Measurements from ENCODE around the gene GCNT2. TPM values are rescaled to one million over a fixed set of nuclear protein-coding genes. Genes with fewer than 3 reads are reported as not detected.
A peak's percentile ranks its signal among the peaks of the same experiment; 100 is the strongest.
"Not testable (repeated sequence)": the region's sequence is repeated elsewhere in the genome, so short reads cannot be mapped to it uniquely, and the experiment has no call there.

GCNT2 gene
- total RNA-seq, 4 donors from 2014 or later = 0.27 to 1.9 (median 0.81) TPM

GRCh38 chr6:10526156-10526555, 5.0 kb downstream of the GCNT2 start:
- H3K36me3 ChIP-seq = no peaks in the 10 kb centered on the region
- no peaks in the 10 kb centered on the region for H3K27me3 ChIP-seq
- H3K9me3 ChIP-seq = no peaks in the 10 kb centered on the region
- H3K4me1 ChIP-seq = no peaks in the 10 kb centered on the region
- in situ Hi-C loops (cut with MboI; ENCODE audit: low sequenced_read_pairs in 4 of 4) = no loop called here
- peak overlapping the region in 3 of 4 donors; percentile 1 to 43 (median 27) for H3K27ac ChIP-seq
- ATAC-seq = no peak
- intact Hi-C loops (cut with DNase I; ENCODE audit: low total_unique reads) = no loop called here
- no peak overlapping the region for H3K4me3 ChIP-seq
- TF ChIP-seq CTCF (IDR thresholded peaks at IDR 0.05 in 4 of 5, conservative IDR thresholded peaks at IDR 0.05 in 1 of 5) (no peak), POLR2A (IDR thresholded peaks at IDR 0.05) (no peak)
- no peak for DNase-seq

GRCh38 chr6:10528158-10528981, 7.2 kb downstream of the GCNT2 start:
- peak overlapping the region in 3 of 4 donors; percentile 10 to 47 (median 39) for H3K27ac ChIP-seq
- no peak for TF ChIP-seq CTCF (IDR thresholded peaks at IDR 0.05 in 4 of 5, conservative IDR thresholded peaks at IDR 0.05 in 1 of 5)
- TF ChIP-seq POLR2A (IDR thresholded peaks at IDR 0.05) = peak in 1 of 2 donors; percentile 31
- H3K4me1 ChIP-seq = no peaks in the 10 kb centered on the region
- H3K4me3 ChIP-seq = peak overlapping the region; percentile 24 to 42 (median 34)
- H3K9me3 ChIP-seq = no peaks in the 10 kb centered on the region
- ATAC-seq (peak in 1 of 2 donors; percentile 21), DNase-seq (no peak)
- in situ Hi-C loops (cut with MboI; ENCODE audit: low sequenced_read_pairs in 4 of 4) (no loop called here), intact Hi-C loops (cut with DNase I; ENCODE audit: low total_unique reads) (no loop called here)
- no peaks in the 10 kb centered on the region for H3K27me3 ChIP-seq
- no peaks in the 10 kb centered on the region for H3K36me3 ChIP-seq

GRCh38 chr6:10529231-10529801, 8.2 kb downstream of the GCNT2 start:
- H3K36me3 ChIP-seq = no peaks in the 10 kb centered on the region
- no peaks in the 10 kb centered on the region for H3K9me3 ChIP-seq
- ATAC-seq = no peak
- peak overlapping the region in 3 of 4 donors; percentile 31 to 42 (median 36) for H3K4me3 ChIP-seq
- TF ChIP-seq POLR2A (IDR thresholded peaks at IDR 0.05) (no peak), CTCF (IDR thresholded peaks at IDR 0.05 in 4 of 5, conservative IDR thresholded peaks at IDR 0.05 in 1 of 5) (no peak)
- intact Hi-C loops (cut with DNase I; ENCODE audit: low total_unique reads) = no loop called here
- no peak for DNase-seq
- in situ Hi-C loops (cut with MboI; ENCODE audit: low sequenced_read_pairs in 4 of 4) = no loop called here
- H3K4me1 ChIP-seq = no peaks in the 10 kb centered on the region
- H3K27me3 ChIP-seq = no peaks in the 10 kb centered on the region
- peak overlapping the region in 3 of 4 donors; percentile 10 to 39 (median 18) for H3K27ac ChIP-seq

GRCh38 chr6:10529828-10530374, 8.8 kb downstream of the GCNT2 start:
- H3K27me3 ChIP-seq; H3K4me1 ChIP-seq; H3K36me3 ChIP-seq; DNase-seq; H3K9me3 ChIP-seq; ATAC-seq; H3K27ac ChIP-seq; intact Hi-C loops (cut with DNase I; ENCODE audit: low total_unique reads); in situ Hi-C loops (cut with MboI; ENCODE audit: low sequenced_read_pairs in 4 of 4): not testable (repeated sequence)
- peak overlapping the region in 1 of 4 donors; percentile 31 for H3K4me3 ChIP-seq

GRCh38 chr6:10531503-10531902, 10.4 kb downstream of the GCNT2 start:
- H3K4me3 ChIP-seq = no peak overlapping the region
- no peak for TF ChIP-seq CTCF (IDR thresholded peaks at IDR 0.05 in 4 of 5, conservative IDR thresholded peaks at IDR 0.05 in 1 of 5)
- TF ChIP-seq POLR2A (IDR thresholded peaks at IDR 0.05) = no peak
- H3K4me1 ChIP-seq = no peaks in the 10 kb centered on the region
- no peaks in the 10 kb centered on the region for H3K27me3 ChIP-seq
- ATAC-seq (no peak), DNase-seq (no peak)
- no peaks in the 10 kb centered on the region for H3K36me3 ChIP-seq
- no peaks in the 10 kb centered on the region for H3K9me3 ChIP-seq
- peak overlapping the region in 1 of 4 donors; percentile 34 for H3K27ac ChIP-seq
- intact Hi-C loops (cut with DNase I; ENCODE audit: low total_unique reads) (no loop called here), in situ Hi-C loops (cut with MboI; ENCODE audit: low sequenced_read_pairs in 4 of 4) (no loop called here)

Measured in gastrocnemius medialis (tissue), 4 donors.